CD4-positive, alpha-beta T cell treated with Interleukin-15 for 1 hour (primary cell): ENCODE results near the gene SCNN1A.

ENCODE experiments used
- DNase-seq: peaks from one replicate; pipeline ENCODE4 v3.0.0-alpha.2; 2020

The SCNN1A gene

DNA sequence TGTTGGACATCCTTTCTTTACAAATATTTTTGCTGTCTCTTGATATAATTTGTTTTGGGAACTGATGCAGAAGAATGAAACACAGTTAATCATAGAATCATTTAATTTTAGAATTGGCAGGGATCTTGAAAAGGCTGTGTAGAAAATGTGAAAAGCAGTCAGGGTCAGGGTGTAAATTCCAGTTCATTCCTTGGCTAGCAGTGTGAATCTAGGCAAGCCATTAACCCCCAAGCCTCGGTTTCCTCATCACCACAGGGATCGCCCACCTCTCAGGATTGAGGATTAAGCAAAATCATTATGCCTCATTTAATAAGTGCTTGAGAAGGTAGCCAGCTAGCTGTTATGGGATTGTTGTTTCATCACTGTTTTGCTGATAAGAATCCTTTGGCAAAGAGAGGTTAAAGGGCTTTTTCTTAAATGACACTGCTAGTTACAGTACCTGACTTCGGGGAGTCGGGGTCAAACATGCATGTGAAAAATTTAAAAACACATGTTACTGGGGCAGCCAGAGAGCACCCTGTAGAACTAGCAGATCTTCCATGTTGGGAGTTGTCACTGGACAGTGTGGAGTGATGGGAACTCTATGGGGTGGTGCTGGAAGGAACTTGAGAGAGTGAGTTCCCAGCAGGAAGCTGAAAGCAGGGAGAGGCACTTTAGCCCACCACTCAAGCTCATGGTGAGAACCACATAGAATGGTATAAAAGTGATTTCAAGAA is 44.2 kb downstream of the SCNN1A start:
- no peak for DNase-seq

GRCh38 chr12:6330192-6330591 is 45.2 kb downstream of the SCNN1A start:
- DNase-seq: peak; percentile 58

DNA sequence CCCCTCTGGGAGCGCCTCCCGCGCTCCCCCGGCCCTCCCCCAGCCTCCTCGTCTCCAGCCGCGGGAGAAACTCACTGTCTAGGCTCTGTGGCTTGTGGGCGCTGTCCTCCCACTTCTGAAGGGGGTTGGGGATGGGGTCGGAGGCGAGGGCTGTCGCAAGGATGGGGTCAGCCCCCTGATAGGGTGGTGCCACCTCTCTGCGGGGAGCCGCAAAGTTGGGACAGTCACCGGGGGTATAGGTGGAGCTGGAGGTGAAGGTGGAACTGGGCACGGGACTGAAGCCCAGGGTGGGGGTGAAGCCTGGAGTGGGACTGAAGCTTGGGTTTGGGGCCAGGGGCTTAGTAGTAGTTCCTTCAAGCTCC is 45.7 kb downstream of the SCNN1A start:
- no peak for DNase-seq

DNA sequence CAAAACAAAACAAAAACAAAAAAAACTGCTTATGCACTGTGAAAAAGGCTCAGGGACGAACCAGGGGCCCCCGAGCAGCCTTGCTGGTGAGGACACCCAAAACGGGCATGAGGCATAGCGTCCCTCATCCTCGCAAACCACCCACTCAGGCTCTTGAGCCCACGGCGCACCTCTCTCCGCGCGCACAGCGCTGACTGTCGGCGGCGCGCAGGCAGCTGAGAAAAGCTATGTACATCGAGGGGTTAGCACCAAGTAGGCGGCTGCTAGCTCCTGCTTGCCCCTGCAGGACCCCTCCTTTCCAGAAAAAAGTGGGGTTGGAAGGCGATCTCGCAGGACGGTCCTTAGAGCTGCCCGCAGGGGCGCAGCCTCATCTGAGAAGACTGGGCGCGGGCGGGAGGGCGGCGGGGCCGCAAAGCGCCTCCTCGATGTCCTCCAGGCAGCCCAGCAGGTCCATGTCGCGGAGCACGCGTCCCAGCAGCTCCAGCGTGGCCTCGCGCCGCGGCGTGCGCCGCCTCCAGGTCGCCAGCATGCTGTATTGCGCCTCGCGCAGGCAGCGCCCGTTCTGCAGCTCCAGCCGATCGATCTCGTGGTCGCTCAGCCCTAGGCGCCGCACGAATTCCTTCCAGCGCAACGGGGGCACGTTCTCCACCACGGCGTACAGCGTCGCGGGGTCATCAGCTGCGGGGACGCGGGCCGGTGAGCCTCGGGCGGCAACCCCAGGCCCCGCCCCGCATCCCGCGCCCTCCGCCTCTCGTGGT is 46.2 kb downstream of the SCNN1A start:
- DNase-seq: no peak

GRCh38 chr12:6328045-6328779 is 47.2 kb downstream of the SCNN1A start:
- no peak for DNase-seq

DNA sequence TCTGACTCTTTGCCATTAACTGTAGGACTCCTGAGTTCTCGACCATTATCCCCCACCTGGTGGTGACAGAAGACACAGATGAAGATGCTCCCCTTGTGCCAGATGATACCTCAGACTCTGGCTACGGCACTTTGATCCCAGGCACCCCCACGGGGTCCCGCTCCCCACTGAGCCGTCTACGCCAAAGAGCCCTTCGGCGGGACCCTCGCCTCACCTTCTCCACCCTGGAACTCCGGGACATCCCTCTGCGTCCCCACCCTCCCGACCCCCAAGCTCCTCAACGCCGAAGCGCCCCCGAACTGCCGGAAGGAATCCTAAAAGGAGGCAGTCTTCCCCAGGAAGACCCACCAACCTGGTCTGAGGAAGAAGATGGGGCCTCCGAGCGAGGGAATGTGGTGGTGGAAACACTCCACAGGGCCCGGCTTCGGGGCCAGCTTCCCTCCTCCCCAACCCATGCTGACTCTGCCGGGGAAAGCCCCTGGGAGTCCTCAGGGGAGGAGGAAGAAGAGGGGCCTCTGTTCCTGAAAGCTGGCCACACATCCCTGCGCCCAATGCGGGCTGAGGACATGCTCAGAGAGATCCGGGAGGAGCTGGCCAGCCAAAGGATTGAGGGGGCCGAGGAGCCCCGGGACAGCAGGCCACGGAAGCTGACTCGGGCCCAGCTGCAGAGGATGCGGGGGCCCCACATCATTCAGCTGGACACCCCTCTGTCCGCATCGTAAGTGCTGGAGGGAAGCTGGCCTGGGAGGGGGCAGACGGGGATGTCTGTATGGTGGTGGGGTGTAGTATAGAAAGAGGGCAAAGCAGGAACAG is 47.9 kb downstream of the SCNN1A start:
- DNase-seq: no peak

DNA sequence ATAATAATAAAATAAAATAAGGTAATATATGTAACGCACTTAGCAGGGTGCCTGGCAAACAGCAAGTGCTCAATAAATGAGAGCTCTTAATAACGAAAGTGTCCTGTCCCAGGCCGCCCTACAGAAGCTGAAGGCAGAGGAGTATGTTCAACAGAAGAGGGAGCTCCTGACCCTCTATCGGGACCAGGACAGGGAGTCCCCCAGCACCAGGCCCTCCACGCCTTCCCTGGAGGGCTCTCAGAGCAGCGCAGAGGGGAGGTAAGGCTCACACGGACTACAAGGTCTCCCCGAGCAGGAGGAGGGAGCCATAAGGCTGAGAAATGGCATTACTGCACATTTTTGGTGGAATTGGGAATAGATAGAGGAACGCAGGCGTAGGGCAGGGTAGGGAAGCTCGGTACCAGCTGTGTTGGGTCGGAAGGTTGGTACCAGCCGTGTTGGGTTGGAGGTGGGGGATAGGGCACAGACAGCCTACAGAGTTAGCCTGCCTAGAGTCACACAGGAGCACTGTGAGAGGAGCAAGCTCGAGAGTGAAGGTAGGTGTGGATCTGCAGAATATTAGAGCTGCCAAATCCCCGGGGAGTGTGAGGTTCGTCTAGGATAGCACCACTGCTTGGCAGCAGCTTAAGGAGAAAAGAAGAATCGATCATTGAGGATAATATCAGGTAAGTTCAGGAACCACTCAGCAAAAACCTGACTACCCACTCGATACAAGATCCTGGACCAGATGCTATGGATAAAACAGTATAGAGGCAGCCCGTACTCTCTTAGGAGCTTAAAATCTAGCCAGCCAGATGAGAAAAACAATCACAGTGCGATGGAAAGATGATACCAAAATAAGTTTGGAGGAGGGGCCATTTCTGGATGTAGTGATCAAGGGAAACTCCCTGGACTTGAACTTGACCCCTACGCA is 48.8 kb downstream of the SCNN1A start:
- DNase-seq: no peak

DNA sequence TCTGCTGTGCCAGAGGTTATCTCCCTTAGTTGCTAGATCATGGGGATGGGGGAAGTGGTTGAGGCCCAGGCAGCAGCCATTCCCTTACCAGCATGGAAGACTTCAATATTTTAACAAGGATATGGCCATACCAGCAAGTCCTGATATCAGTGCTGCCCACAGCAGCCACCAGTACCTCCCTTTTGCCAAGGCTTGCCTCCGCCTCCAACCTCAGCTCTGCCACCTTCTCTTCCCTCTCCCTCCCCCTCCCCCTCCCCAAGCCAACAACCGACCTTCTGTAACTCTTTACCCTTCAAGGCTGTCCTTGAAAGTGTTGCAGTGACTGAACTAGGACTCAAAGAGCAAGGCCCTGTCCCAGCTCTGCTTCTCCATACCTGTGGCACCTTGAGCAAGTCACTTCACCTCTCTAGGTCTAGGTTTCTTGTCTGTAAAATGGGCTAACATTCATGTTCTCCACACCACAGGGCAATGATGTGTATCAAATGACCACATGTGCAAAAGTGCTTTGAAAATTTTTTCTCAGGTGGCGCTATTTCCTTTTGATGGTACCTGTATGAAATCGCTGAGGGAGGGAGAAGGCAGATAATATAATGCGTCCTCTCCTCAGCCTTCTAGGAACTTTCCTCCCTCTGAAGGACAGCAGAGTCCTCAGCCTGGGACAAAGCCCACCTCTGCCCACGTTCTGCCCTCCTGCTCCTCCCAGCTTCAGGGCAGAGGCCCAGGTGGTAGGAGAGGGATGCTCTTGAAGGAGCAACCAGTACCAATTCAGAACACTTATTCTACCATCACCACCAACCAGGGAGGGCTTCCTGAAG is 50.2 kb downstream of the SCNN1A start:
- DNase-seq: no peak

DNA sequence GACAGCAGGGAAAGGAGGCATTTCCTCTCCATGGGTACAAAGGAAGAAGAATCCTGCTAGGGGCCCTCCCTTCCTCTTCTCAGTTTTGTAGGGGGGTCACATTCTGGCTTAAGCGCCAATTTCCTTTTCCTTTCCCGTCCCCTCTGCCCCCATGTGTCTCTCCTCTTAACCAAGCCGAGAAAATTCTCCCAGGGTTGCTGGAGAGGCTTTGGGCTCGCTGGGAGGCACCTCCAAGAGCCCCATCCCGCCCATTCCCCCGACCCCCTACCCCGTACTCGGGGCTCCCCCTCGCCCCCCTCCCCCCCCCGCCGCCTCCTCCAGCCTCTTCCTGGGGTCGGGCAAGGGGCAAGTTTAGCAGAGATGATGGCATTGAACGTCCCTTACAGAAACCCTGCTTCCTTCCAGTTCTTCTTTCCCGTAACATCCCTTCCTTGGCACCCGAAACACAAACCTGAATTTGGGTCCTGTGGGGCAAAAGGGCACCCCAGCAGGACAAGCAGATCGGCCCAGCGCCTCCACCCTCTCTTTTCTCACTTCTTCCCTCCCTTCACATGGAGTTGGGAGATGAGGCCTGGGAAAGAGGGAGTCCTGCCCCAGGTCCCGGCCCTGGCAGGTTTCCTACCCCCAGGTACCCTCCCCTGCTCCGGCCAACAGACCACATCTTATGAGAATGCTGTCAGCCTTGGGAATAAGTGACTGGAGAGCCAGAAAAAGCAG is 51.2 kb downstream of the SCNN1A start:
- no peak for DNase-seq

GRCh38 chr12:6323340-6323994 is 51.9 kb downstream of the SCNN1A start:
- peak; percentile 63 for DNase-seq

- no peak for DNase-seq
Measured at GRCh38 chr12:6322969-6323339, 52.4 kb downstream of the SCNN1A start.

DNA sequence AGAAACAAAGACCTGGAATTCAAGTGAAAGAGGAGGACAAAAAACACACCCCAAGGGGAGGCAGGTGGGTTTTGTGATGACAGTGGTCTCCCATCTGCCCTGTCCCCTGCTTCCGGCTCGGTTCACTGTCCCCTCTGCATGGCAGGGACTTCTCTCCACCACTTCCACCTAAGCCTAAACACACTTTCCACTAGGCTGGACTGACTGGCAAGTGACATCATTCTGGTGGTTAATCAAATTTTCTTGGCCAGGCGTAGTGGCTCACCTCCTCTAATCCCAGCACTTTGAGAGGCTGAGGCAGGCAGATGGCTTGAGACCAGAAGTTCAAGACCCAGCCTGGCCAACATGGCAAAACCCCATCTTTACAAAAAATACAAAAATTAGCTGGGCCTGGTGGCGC is 53.0 kb downstream of the SCNN1A start:
- DNase-seq: no peak

GRCh38 chr12:6321905-6322304 is 53.5 kb downstream of the SCNN1A start:
- DNase-seq: no peak

DNA sequence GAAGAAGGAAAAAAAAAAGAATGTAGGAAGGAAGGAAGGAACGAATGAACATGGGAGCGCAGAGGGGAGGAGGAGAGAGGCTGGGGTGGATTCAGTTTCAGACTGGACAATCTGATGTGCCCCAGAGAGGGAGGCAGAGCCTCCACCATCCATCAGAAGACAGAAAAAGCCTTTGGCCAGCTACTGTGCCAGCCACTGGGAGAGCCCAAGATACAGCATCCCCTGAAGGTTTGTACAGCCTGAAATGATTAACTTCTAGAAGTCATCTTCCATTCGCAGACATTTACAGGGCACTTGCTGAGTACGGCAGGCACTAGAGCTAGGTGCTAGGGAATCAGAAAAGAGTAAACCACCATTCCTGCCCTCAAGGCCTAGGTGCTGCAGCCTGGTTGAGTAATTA is 55.9 kb downstream of the SCNN1A start:
- no peak for DNase-seq

GRCh38 chr12:6318440-6318879 is 56.9 kb downstream of the SCNN1A start:
- no peak for DNase-seq

GRCh38 chr12:6317693-6318439 is 57.5 kb downstream of the SCNN1A start:
- no peak for DNase-seq

- DNase-seq: no peak
Measured at GRCh38 chr12:6316921-6317692, 58.3 kb downstream of the SCNN1A start.
